HuH-7 (cell line): Measurements from ENCODE around the gene NUP210.
"Not testable (repeated sequence)": the region's sequence is repeated elsewhere in the genome, so short reads cannot be mapped to it uniquely, and the experiment has no call there.

Experiments
- DNase-seq: peaks from one replicate; pipeline ENCODE4 v3.0.0; 2011; ENCODE audit warnings: low spot score

Gene NUP210

GRCh38 chr3:13420045-13420830 lies at the start of gene NUP210:
NUP210 (minus strand) TSS chr3:13420322; CDS start chr3:13420226, 96 bp downstream.
- peak; percentile 87 for DNase-seq

DNA sequence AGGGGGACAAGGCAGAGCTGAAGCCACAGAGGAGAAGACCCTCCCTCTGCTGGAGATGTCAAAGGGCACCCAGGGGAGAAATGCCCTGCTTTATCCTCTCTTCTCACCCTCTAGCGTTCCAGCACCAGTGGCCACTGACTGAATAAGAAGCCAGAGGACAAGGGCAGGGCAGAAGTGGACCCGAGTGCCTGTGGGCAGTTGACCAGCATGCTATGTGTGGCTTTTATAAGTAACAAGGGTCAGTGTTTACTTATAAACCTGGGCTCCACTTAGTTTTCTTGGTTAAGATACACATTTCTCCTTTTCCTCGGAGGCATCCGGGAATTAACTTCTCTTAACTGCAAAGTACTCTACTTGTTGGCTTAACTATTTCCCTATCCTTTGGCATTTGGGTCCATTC lies 46.7 kb upstream of the NUP210 start:
- DNase-seq: no peak

- DNase-seq: no peak
Measured at GRCh38 chr3:13465236-13465873, 45.2 kb upstream of the NUP210 start.

GRCh38 chr3:13463618-13464400 lies 43.7 kb upstream of the NUP210 start:
- DNase-seq: no peak

- no peak for DNase-seq
Measured at GRCh38 chr3:13462822-13463221, 42.7 kb upstream of the NUP210 start.

GRCh38 chr3:13462125-13462629 lies 42.1 kb upstream of the NUP210 start:
- no peak for DNase-seq

- peak; percentile 94 for DNase-seq
Measured at GRCh38 chr3:13461169-13462124, 41.3 kb upstream of the NUP210 start.

GRCh38 chr3:13460341-13460736 lies 40.2 kb upstream of the NUP210 start:
- no peak for DNase-seq

GRCh38 chr3:13459605-13460340 lies 39.7 kb upstream of the NUP210 start:
- no peak for DNase-seq

GRCh38 chr3:13457593-13457992 lies 37.5 kb upstream of the NUP210 start:
- no peak for DNase-seq

- DNase-seq: no peak
Measured at GRCh38 chr3:13455644-13456043, 35.5 kb upstream of the NUP210 start.

- peak; percentile 47 for DNase-seq
Measured at GRCh38 chr3:13452490-13453335, 32.6 kb upstream of the NUP210 start.

GRCh38 chr3:13451301-13451673 lies 31.2 kb upstream of the NUP210 start:
- DNase-seq: no peak

GRCh38 chr3:13442882-13443281 lies 22.8 kb upstream of the NUP210 start:
- DNase-seq: not testable (repeated sequence)

DNA sequence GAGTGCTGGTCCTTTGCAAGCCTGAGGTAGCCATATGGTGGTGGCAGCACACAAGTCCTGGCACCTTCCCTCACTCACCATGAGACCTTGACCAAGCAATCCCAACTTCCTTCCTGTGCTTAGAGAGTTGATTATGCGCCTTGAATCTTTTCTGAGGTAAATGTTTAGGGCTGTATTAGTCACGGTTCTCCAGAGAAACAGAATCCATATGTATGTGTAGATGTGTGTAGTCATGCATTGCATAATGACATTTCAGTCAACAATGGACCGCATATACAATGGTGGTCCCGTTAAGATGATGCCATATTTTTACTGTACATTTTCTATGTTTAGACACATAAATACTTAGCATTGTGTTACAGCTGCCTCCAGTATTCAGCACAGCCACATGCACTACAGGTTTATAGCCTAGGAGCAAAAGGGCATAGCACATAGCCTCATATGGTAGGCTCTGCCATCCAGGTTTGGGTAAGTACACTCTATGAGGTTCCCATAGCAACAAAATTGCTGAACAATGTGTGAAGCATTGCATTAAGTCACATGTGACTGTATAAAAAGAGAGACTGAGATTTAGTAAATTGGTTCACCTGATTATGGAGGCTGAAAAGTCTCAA lies 20.2 kb upstream of the NUP210 start:
- no peak for DNase-seq

- not testable (repeated sequence) for DNase-seq
Measured at GRCh38 chr3:13436213-13436612, 16.1 kb upstream of the NUP210 start.

DNA sequence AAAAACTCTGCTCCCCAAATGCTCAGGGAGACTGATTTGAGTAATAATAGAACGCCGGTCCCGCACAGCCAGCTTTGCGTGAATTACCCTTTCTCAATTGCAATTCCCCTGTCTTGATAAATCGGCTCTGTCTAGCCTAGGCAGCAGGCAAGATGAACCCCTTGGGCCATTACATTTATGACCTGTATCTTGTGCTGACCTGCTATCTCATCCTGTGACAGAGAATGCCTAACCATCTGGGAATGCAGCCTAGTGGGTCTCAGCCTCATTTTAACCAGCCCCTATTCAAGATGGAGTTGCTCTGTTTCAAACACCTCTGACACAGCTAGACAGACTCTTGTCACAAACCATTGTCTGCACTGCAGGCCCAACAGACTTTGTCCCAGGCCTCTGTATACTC lies 13.8 kb upstream of the NUP210 start:
- no peak for DNase-seq

DNA sequence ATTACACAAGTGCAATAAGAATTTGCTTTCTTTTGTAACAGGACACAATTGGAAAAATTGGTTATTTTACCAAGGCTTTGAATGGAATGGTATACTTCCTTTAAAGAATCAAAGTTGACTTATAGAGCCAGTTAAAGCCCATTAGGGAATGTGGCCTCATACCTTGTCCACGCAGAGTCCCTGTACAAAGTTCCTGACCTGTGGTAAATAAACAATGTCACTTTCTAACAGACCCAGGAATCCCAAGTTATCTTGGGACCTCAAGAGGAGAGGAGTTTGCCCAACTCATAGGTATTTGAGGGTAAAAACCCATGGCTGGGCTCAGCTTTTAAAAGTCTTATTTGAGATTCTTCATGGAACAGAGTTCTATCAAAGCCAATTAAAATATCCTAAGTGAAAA lies 12.0 kb upstream of the NUP210 start:
- DNase-seq: no peak

DNA sequence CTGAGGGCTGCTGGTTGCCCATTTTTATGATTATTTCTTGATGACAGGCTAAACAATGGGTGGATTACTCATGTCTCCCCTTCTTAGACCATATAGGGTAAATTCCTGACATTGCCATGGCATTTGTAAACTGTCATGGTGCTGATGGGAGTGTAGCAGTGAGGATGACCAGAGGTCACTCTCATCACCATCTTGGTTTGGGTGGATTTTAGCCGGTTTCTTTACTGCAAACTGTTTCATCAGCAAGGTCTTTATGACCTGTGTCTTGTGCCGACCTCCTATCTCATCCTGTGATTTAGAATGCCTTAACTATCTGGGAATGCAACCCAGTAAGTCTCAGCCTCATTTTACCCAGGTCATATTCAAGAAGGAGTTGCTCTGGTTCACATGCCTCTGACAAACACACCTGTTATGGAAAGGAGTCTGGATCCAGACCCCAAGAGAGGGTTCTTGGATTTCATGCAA lies 10.3 kb upstream of the NUP210 start:
- not testable (repeated sequence) for DNase-seq
